Immature natural killer cell (primary cell): Measurements from ENCODE around the gene PRG3. TPM values are rescaled to one million over a fixed set of nuclear protein-coding genes. Genes with fewer than 3 reads are reported as not detected.
"Not testable (repeated sequence)": the region's sequence is repeated elsewhere in the genome, so short reads cannot be mapped to it uniquely, and the experiment has no call there.

ENCODE experiments used
- DNase-seq, 3 donors: peaks; one replicate each; pipeline ENCODE4 v3.0.0; 2022; ENCODE audit warnings: mixed read lengths in 1 of 3
- H3K27ac Mint-ChIP-seq, 6 donors: one replicate each; pipeline ENCODE4 v1.8.0; 2020; ENCODE audit warnings: mixed read lengths in 6 of 6, mild to moderate bottlenecking in 5 of 6, inconsistent platforms in 4 of 6, moderate library complexity in 3 of 6
- H3K27me3 Mint-ChIP-seq, 3 donors: one replicate each; pipeline ENCODE4 v1.8.0; 2020 to 2021; ENCODE audit warnings: low read depth in 3 of 3, mild to moderate bottlenecking in 3 of 3, mixed read lengths in 3 of 3, moderate library complexity in 3 of 3, inconsistent platforms in 1 of 3
- H3K36me3 Mint-ChIP-seq, 3 donors: one replicate each; pipeline ENCODE4 v1.8.0; 2020; ENCODE audit warnings: mixed read lengths in 3 of 3, inconsistent platforms in 2 of 3, mild to moderate bottlenecking in 2 of 3
- H3K4me1 Mint-ChIP-seq, 2 donors: one replicate each; pipeline ENCODE4 v1.8.0; 2020; ENCODE audit warnings: inconsistent platforms in 2 of 2, mild to moderate bottlenecking in 2 of 2, mixed read lengths in 2 of 2, moderate library complexity in 1 of 2
- H3K4me3 Mint-ChIP-seq, 5 donors: one replicate each; pipeline ENCODE4 v1.8.0; 2020; ENCODE audit warnings: mild to moderate bottlenecking in 5 of 5, mixed read lengths in 5 of 5, inconsistent platforms in 3 of 5, moderate library complexity in 3 of 5
- H3K9me3 Mint-ChIP-seq, 6 donors: one replicate each; pipeline ENCODE4 v1.8.0; 2020; ENCODE audit warnings: mild to moderate bottlenecking in 6 of 6, mixed read lengths in 6 of 6, inconsistent platforms in 4 of 6, moderate library complexity in 3 of 6
- polyA plus RNA-seq, 3 donors: library from polyadenylated mRNA; unstranded; fragments of 300-500 nt; fragmentation: Illumina TruSeq; gene quantifications; one replicate each; pipeline ENCODE4 v1.2.3, GENCODE V29; 2021

Gene PRG3
- polyA plus RNA-seq, 3 donors from 2014 or later, result not detected

DNA sequence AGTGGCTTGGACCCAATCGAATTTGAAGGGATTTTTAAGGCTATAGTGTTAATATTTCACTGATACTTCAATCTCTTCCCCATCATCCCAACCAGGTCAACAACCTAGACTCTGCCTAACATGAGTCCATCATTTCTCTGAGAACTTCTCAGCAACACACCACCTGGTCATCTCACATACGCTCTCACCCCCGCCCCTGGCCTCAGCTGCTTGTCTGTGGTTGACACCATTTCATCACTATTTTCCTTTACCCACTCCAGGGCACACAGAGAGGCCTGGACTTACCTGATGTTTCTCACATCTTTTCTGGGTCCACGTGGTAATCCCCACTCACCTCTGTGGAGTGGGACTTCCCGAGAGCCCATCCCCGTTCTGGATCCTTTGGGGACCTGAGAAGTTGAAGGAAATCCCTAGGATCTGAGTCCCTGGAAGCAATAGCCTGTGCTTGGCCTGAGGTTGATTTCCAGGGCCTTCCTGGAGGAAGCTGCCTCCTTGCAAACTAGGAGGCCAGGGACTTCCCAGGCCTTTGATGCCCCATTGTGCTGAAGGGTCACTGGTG lies 39.6 kb downstream of the PRG3 start:
- no peaks in the 10 kb centered on the region for H3K36me3 Mint-ChIP-seq
- H3K27me3 Mint-ChIP-seq, result peaks cover 0 to 10% (median under 1%) of the 10 kb centered on the region in 3 donors
- H3K27ac Mint-ChIP-seq, result peak overlapping the region in 2 of 6 donors; percentile 3 to 51
- peak overlapping the region in 1 of 5 donors; percentile 24 for H3K4me3 Mint-ChIP-seq
- H3K4me1 Mint-ChIP-seq, result peaks cover 17 to 29% of the 10 kb centered on the region in 2 donors
- DNase-seq, result no peak
- H3K9me3 Mint-ChIP-seq, result no peaks in the 10 kb centered on the region

DNA sequence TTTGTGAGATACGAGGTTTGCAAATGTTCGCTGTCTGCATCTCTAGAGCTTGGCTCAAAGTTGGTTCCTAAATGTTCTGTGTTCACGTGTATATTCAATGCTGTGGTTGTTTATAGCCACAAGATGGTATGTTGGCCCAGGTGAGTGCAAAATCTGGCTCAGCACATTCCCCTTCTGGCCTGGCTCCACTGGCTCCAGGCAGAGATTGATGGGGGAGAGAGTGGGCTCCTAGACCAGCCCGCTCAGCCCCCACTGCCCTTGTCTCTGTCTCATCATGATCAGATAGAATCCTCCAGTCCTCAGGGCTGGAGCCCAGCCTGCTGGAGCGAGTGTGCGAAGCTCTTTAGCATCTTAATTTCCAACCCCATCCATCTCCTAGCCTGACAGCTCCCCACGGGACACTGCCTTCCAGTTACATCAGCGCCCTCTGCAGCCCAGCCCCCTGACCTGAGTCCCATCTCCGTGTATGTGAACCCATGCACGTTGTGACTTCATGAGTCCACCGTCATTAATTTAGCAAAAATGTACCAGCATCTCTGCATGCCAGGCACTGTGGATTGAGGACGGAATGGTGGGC lies 40.8 kb downstream of the PRG3 start:
- DNase-seq, result no peak
- peak overlapping the region in 2 of 6 donors; percentile 3 to 74 for H3K27ac Mint-ChIP-seq
- no peak overlapping the region for H3K4me3 Mint-ChIP-seq
- peaks cover 25 to 38% of the 10 kb centered on the region in 2 donors for H3K4me1 Mint-ChIP-seq
- H3K9me3 Mint-ChIP-seq, result no peaks in the 10 kb centered on the region
- peaks cover 0 to 16% (median 5%) of the 10 kb centered on the region in 3 donors for H3K27me3 Mint-ChIP-seq
- no peaks in the 10 kb centered on the region for H3K36me3 Mint-ChIP-seq

DNA sequence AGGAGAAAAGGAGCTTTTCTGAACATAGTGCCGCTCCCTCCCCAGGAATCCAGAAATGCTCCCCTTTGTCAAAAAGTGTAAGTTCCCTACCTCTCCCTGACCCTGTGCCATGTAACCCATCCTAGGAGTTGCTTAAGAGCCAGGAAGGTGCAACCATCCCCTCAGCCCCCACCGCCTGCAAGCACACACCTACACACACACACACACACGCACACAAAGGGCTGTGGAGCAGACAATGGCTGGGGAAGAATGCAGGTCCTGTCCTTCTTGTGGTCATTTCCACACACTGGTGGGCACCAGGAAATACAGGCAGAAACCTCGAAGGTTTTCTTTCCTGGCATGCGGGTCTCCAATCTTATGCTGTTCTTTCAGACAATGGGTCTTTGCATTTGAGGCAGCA lies 41.6 kb downstream of the PRG3 start:
- Mint-ChIP-seq H3K36me3 (peaks cover 0 to 3% (median 0%) of the 10 kb centered on the region in 3 donors), H3K4me3 (no peak overlapping the region), H3K27ac (peak overlapping the region in 1 of 6 donors; percentile 41), H3K27me3 (peaks cover 0 to 16% (median 5%) of the 10 kb centered on the region in 3 donors), H3K4me1 (peaks cover 33 to 46% of the 10 kb centered on the region in 2 donors), H3K9me3 (no peaks in the 10 kb centered on the region)
- no peak for DNase-seq

DNA sequence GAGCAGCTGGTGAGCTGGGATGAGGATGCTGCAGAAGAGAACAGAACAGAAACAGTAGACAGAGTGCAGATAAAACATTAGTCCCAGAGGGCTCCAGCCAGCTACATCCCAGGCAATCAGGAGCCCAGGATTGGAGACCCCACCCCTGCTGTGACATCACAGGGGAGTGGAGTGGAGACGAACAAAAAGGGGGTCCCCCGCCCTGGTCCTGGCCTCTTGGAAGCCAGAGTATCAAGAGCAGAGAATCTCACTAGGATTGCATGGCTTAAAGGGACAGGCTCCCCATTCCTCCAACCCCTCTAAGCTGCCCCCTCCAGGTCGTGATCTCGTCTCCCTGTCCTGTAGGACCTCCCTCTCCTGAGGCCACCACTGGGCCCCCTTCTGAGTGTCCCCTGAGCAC lies 42.8 kb downstream of the PRG3 start, which contains the start of gene P2RX3:
P2RX3 (plus strand) TSS at position 211 of the 400 bp plus-strand sequence. CDS start 199 bp downstream, outside the sequence.
- Mint-ChIP-seq H3K27ac (peak within 1 kb of the TSS in 5 of 6 donors; percentile 27 to 97 (median 67)), H3K9me3 (no peaks in the 10 kb centered on the region), H3K4me3 (peak within 1 kb of the TSS in 2 of 5 donors; percentile 27 to 43), H3K36me3 (peaks cover 0 to 3% (median 2%) of the 10 kb centered on the region in 3 donors), H3K4me1 (peaks cover 39 to 57% of the 10 kb centered on the region in 2 donors), H3K27me3 (peaks cover 0 to 16% (median 5%) of the 10 kb centered on the region in 3 donors)
- DNase-seq, result no peak

DNA sequence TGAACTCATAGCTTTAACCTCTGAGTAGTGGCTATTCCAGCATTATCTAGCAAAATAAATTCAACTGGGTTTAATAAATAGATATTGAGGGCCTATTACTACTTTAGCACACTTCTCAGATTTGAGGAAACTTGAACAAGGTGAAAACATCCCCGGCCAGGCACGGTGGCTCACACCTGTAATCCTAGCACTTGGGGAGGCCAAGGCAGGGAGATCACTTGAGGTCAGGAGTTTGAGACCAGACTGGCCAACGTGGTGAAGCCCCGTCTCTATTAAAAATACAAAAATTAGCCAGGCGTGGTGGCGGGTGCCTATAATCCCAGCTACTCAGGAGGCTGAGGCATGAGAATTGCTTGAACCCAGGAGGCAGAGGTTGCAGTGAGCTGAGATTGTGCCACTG lies 44.1 kb downstream of the PRG3 start:
- Mint-ChIP-seq H3K36me3 (peaks cover 4 to 13% (median 11%) of the 10 kb centered on the region in 3 donors), H3K27me3 (peaks cover 0 to 16% (median 5%) of the 10 kb centered on the region in 3 donors), H3K27ac (peak overlapping the region; percentile 97 to 99 (median 98)), H3K4me1 (peaks cover 39 to 55% of the 10 kb centered on the region in 2 donors), H3K4me3 (peak overlapping the region; percentile 86 to 97 (median 94))
- DNase-seq, H3K9me3 Mint-ChIP-seq: not testable (repeated sequence)

DNA sequence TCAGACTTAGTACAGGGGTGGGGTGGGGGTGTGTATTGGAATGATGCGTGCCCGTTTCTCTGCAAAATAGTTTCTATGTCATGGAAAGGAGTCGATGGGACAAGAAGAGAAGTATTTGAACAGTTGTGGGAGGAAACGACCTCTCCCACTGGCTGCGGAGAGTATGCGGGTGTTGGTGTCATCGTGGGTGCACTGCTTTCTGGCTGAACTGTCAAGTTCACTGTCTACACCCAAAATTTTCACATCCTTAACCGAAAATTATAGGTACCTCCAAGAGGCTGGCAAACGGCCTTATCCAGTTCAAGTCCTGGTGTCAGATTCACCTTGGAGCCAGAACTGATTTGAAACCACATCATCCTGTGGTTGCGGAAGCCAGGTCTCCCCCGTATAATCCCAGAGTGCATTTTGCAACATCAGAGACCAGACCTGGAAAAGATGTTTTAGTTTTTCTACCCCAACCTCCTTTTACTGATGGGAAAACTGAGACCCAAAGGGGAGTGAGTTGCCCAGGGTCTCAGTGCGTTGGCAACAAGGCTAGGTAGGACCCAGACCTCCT lies 44.8 kb downstream of the PRG3 start:
- no peak for DNase-seq
- Mint-ChIP-seq H3K4me1 (peaks cover 35 to 49% of the 10 kb centered on the region in 2 donors), H3K36me3 (peaks cover 8 to 20% (median 12%) of the 10 kb centered on the region in 3 donors), H3K27me3 (peaks cover 0 to 13% (median 5%) of the 10 kb centered on the region in 3 donors), H3K9me3 (no peaks in the 10 kb centered on the region), H3K4me3 (peak overlapping the region; percentile 86 to 97 (median 94)), H3K27ac (peak overlapping the region; percentile 97 to 99 (median 98))

DNA sequence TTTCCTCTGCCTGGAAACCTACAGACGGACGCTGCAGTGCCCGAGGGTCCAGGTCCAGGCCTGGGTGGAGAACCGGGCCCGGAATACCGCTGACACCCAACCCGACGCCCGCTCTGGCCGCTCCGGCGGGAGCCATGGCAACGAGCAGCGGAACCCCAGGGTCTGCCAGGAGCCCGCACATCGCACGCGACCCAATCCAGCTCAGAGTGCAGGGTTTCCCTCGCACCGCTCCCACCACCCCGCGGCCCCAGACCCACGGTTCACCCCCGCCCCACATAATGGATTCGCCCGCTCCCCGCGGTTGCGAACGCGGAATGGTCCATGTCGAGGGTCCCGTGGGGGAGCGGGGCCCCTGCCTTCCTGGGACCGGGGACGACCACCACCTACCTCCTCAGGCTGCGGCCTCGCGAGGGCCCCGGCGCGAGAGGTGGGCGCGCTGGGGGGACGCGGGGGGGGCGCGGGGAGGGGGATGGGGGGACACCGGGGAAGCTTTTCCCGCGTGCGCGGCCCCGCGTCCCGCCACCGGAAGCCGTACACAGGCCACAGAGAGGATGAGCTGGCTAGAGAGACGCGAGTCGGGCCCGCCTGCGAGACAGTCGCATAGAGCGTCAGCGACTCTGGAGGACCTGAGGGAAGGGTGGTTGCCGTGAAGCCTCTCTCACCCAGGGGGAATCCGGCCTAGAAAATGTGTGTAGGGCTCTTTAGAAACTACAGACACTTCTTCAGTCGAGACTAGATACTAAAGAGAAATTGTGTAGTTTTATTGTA lies 45.4 kb downstream of the PRG3 start, which contains the start of gene SSRP1:
SSRP1 (minus strand) TSS at position 550 of the 768 bp plus-strand sequence. CDS start 771 bp downstream, outside the sequence.
- H3K36me3 Mint-ChIP-seq, result peaks cover 13 to 26% (median 18%) of the 10 kb centered on the region in 3 donors
- no peaks in the 10 kb centered on the region for H3K9me3 Mint-ChIP-seq
- H3K4me3 Mint-ChIP-seq, result peak within 1 kb of the TSS; percentile 86 to 97 (median 94)
- peaks cover 0 to 13% (median 5%) of the 10 kb centered on the region in 3 donors for H3K27me3 Mint-ChIP-seq
- peak; percentile 85 to 88 (median 87) for DNase-seq
- H3K4me1 Mint-ChIP-seq, result peaks cover 29 to 42% of the 10 kb centered on the region in 2 donors
- H3K27ac Mint-ChIP-seq, result peak within 1 kb of the TSS; percentile 97 to 99 (median 98)

DNA sequence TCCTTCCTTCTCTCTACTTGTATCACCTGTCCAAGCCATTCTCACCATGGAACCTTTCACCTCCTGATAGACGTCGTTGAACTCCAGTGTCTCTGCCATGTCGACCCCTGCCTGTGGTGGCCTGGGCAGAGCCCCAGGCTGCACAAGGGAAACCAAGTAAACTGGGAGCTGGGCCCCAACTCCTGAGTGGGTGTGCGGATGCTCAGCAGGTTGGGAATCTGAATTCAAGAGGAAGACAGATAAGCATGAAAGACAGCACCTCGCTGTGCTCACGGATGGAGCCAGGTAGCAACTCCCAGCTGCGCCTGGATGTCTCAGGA lies 46.0 kb downstream of the PRG3 start:
- Mint-ChIP-seq H3K4me3 (peak overlapping the region; percentile 79 to 97 (median 92)), H3K27ac (peak overlapping the region; percentile 87 to 99 (median 97)), H3K9me3 (no peaks in the 10 kb centered on the region), H3K27me3 (peaks cover 0 to 10% (median 5%) of the 10 kb centered on the region in 3 donors), H3K4me1 (peaks cover 27 to 37% of the 10 kb centered on the region in 2 donors), H3K36me3 (peaks cover 17 to 32% (median 22%) of the 10 kb centered on the region in 3 donors)
- no peak for DNase-seq

DNA sequence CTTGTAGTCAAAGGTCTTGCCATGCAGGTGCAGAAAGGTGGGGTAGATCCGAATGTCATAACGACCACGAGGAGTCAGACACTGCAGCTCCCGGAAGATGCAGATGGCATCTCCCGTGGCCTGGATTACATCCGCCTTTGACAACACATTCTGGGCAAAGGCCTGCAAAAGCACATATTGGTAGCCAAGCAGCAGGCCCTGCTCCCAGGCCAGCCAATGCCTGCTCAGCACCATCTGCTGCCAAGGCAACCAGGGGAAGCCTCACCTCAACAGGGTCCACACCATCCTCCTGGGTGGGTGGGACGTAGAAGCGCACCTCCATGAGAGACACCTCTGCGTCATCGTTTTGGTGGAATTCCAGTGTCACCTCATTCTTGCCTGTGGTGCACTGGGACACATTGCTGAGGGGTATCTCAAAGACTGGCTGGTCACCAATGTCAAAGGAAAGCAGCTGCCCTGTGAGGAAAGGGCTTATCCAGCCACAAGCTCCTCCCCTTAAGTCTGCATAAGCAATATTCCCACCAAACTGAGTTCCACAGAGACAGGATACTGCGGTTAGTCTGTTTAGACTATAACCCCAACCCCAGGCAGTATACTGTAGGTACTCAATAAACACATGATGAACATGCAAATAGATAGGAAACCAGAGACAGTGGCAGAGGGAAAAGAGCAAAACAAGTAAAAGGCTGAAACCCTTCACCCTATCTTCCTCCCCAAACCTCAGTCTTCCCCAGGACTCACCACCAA lies 48.1 kb downstream of the PRG3 start:
- Mint-ChIP-seq H3K36me3 (peaks cover 32 to 53% (median 34%) of the 10 kb centered on the region in 3 donors), H3K9me3 (no peaks in the 10 kb centered on the region), H3K4me1 (peaks cover 27 to 33% of the 10 kb centered on the region in 2 donors), H3K4me3 (peak overlapping the region in 1 of 5 donors; percentile 14), H3K27me3 (peaks cover 0 to 5% (median 5%) of the 10 kb centered on the region in 3 donors), H3K27ac (peak overlapping the region in 1 of 6 donors; percentile 61)
- DNase-seq, result no peak

DNA sequence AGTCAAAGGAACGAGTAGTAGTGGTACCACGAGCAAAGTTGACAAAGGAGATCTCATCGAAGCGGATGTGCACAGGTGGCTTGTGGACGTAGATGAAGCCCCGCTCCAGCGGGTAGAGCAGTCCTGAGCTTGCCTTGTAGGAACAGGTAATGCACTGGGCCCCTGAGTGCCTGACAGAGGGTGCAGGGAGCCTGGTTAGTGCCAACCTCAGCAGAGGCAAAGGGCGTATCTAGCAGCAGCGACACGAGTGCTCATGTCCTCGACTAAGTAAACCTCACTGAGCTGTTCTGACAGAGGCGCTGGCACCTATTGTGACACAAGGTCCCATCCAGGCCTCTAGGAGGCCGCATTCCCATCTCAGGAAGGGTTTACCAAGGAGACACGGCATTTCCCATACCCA lies 49.2 kb downstream of the PRG3 start:
- Mint-ChIP-seq H3K36me3 (peaks cover 41 to 63% (median 44%) of the 10 kb centered on the region in 3 donors), H3K4me3 (no peak overlapping the region), H3K27me3 (peaks cover 2 to 7% (median 5%) of the 10 kb centered on the region in 3 donors), H3K27ac (no peak overlapping the region), H3K4me1 (peaks cover 31 to 37% of the 10 kb centered on the region in 2 donors), H3K9me3 (no peaks in the 10 kb centered on the region)
- DNase-seq, result no peak

DNA sequence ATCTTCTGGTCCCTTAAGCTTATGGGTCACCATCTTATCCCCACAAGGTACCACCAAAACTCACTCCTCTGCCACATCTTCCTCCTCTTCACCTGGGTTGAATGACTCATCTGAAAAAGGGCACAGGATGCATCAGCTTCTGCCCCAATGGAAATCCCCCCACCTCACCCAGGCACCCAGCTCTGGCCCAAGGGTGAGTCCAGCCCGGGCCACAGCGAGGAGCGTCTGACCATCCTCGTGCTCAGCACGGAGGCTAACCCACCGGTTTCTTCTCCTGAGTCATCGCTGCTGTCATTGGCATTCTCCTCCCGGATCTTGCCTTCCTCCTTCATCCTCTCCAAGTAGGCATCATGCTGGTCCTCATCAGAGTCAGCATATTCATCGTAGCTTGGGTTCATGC lies 50.9 kb downstream of the PRG3 start:
- peaks cover 2 to 8% (median 3%) of the 10 kb centered on the region in 3 donors for H3K27me3 Mint-ChIP-seq
- H3K4me3 Mint-ChIP-seq, result no peak overlapping the region
- peaks cover 41 to 70% (median 50%) of the 10 kb centered on the region in 3 donors for H3K36me3 Mint-ChIP-seq
- no peak for DNase-seq
- H3K9me3 Mint-ChIP-seq, result peaks cover 0 to 2% (median 0%) of the 10 kb centered on the region in 6 donors
- peaks cover 35 to 40% of the 10 kb centered on the region in 2 donors for H3K4me1 Mint-ChIP-seq
- H3K27ac Mint-ChIP-seq, result peak overlapping the region in 1 of 6 donors; percentile 28

DNA sequence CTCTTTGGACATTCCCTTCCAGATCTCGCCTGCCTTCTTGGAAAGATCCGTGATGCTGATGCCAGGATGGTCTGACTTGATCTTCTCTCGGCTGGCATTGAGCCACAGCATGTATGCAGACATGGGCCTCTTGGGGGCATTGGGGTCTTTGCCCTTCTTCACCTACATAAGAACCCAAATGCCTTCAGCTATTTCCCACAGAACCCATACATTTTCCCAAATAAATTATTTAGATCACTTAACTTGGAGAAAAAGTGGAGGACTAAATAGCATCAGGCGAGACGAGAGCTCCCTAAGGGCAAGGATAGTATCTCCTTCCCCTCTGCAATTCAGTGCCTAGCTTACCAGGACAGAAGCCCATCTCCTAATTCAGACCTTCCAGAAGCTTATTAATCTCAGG lies 53.2 kb downstream of the PRG3 start:
- H3K9me3 Mint-ChIP-seq, result peaks cover 0 to 2% (median 0%) of the 10 kb centered on the region in 6 donors
- DNase-seq, result no peak
- H3K4me1 Mint-ChIP-seq, result peaks cover 29 to 32% of the 10 kb centered on the region in 2 donors
- peaks cover 41 to 65% (median 46%) of the 10 kb centered on the region in 3 donors for H3K36me3 Mint-ChIP-seq
- peak overlapping the region in 2 of 5 donors; percentile 15 to 43 for H3K4me3 Mint-ChIP-seq
- H3K27ac Mint-ChIP-seq, result peak overlapping the region in 2 of 6 donors; percentile 83 to 95
- peaks cover 2 to 20% (median 5%) of the 10 kb centered on the region in 3 donors for H3K27me3 Mint-ChIP-seq
